ENCODE data around the gene CUEDC2. TPM values are rescaled to one million over a fixed set of nuclear protein-coding genes. Genes with fewer than 3 reads are reported as not detected.

Gene CUEDC2
- total and polyA plus RNA-seq, 2 experiments from 2014 or later: 45.4 to 79.9 TPM

DNA sequence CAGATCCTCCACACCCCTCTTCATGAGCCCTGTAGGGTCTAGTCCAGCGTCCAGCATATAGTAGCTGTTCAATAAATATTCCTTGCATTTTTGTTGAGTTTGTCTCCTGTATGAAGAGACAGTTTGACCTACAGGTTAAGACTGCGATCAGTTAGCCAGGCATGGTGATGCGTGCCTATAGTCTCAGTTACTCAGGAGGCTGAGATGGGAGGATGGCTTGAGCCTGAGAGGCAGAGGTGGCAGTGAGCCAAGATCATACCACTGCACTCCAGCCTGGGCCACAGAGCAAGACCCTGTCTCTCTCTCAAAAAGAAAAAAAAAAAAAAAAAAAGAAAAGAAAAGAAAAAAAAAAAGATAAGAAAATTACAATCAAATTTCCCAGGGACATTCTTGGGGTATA lies 5.1 kb upstream of the CUEDC2 start:
- no peak for DNase-seq (ENCODE audit: low spot score)
- WGBS (ENCODE audit: low lambda C conversion rate, missing lambda C conversion rate): 96% methylated on average over 3 of the region's 3 CpGs
- Histone ChIP-seq H3K9me3 (ENCODE audit: low read depth) (no peaks in the 10 kb centered on the region), H3K27ac (no peak overlapping the region), H3K4me2 (no peak overlapping the region), H3K27me3 (no peaks in the 10 kb centered on the region), H3K9me2 (replicated peaks; ENCODE audit: insufficient read depth) (no peaks in the 10 kb centered on the region), H2AFZ (no peak overlapping the region), H4K20me1 (ENCODE audit: insufficient read depth, poor library complexity, severe bottlenecking) (no peaks in the 10 kb centered on the region), H3K79me2 (no peaks in the 10 kb centered on the region), H3K4me3 (no peak overlapping the region), H3K4me1 (ENCODE audit: insufficient read depth) (peaks cover 23% of the 10 kb centered on the region), H3K36me3 (replicated peaks; ENCODE audit: insufficient read depth, low read depth) (no peaks in the 10 kb centered on the region)
- TF ChIP-seq EZH2phosphoT487 (IDR thresholded peaks at IDR 0.05; ENCODE audit: low read depth, severe bottlenecking, unreplicated experiment) (no peak), EZH2 (IDR thresholded peaks at IDR 0.05; ENCODE audit: borderline replicate concordance) (no peak)
- TF ChIP-seq, protein P1, sequence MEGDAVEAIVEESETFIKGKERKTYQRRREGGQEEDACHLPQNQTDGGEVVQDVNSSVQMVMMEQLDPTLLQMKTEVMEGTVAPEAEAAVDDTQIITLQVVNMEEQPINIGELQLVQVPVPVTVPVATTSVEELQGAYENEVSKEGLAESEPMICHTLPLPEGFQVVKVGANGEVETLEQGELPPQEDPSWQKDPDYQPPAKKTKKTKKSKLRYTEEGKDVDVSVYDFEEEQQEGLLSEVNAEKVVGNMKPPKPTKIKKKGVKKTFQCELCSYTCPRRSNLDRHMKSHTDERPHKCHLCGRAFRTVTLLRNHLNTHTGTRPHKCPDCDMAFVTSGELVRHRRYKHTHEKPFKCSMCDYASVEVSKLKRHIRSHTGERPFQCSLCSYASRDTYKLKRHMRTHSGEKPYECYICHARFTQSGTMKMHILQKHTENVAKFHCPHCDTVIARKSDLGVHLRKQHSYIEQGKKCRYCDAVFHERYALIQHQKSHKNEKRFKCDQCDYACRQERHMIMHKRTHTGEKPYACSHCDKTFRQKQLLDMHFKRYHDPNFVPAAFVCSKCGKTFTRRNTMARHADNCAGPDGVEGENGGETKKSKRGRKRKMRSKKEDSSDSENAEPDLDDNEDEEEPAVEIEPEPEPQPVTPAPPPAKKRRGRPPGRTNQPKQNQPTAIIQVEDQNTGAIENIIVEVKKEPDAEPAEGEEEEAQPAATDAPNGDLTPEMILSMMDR (IDR thresholded peaks at IDR 0.05; ENCODE audit: poor library complexity): no peak

DNA sequence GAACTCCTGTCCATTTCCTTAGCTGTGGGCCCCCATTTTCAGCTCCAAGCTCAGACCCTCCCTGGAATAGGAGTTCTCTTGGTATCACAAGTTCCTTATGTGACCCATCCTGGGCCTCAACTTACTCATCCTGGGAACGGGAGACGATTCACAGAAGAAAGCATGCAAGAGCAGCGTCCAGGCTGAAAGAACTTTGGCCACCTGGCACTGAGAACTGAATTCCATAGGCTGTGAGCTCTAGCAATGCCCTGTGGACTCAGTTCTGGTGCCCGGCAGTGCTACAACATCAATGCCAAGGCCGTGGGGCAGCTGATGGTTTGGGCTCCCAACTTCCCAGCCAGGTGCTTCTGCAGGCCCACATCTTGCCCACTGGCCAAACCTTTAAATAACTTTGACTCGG lies 3.9 kb upstream of the CUEDC2 start:
- peak overlapping the region; percentile 71 for H3K4me2 ChIP-seq
- H3K4me3 ChIP-seq: no peak overlapping the region
- H3K27ac ChIP-seq: no peak overlapping the region

GRCh38 chr10:102435529-102436233 lies 3.3 kb upstream of the CUEDC2 start:
- H3K27me3 ChIP-seq: no peaks in the 10 kb centered on the region
- H3K9me2 ChIP-seq (replicated peaks; ENCODE audit: insufficient read depth): no peaks in the 10 kb centered on the region
- H3K4me3 ChIP-seq: no peak overlapping the region
- H3K36me3 ChIP-seq (replicated peaks; ENCODE audit: insufficient read depth, low read depth): no peaks in the 10 kb centered on the region
- H3K4me1 ChIP-seq (ENCODE audit: insufficient read depth): peaks cover 27% of the 10 kb centered on the region
- peak overlapping the region; percentile 71 for H3K4me2 ChIP-seq
- peak; percentile 13 for DNase-seq (ENCODE audit: low spot score)
- H3K27ac ChIP-seq: peak overlapping the region; percentile 90
- no peak for TF ChIP-seq EZH2 (IDR thresholded peaks at IDR 0.05; ENCODE audit: borderline replicate concordance)
- no peak for TF ChIP-seq EZH2phosphoT487 (IDR thresholded peaks at IDR 0.05; ENCODE audit: low read depth, severe bottlenecking, unreplicated experiment)
- TF ChIP-seq, protein P1 (IDR thresholded peaks at IDR 0.05; ENCODE audit: poor library complexity): no peak
- H3K9me3 ChIP-seq (ENCODE audit: low read depth): no peaks in the 10 kb centered on the region
- no peaks in the 10 kb centered on the region for H4K20me1 ChIP-seq (ENCODE audit: insufficient read depth, poor library complexity, severe bottlenecking)
- 11% methylated on average over 7 of the region's 14 CpGs for whole genome bisulfite sequencing (ENCODE audit: low lambda C conversion rate, missing lambda C conversion rate)
- peaks cover 11% of the 10 kb centered on the region for H3K79me2 ChIP-seq
- peak overlapping the region; percentile 74 for H2AFZ ChIP-seq

More for the DNA sequence above, 3.9 kb upstream of the CUEDC2 start:
- no peaks in the 10 kb centered on the region for H4K20me1 ChIP-seq (ENCODE audit: insufficient read depth, poor library complexity, severe bottlenecking)
- DNase-seq (ENCODE audit: low spot score): no peak
- 90% methylated on average over 6 of the region's 6 CpGs for WGBS (ENCODE audit: low lambda C conversion rate, missing lambda C conversion rate)
- peaks cover 7% of the 10 kb centered on the region for H3K79me2 ChIP-seq
- no peak for TF ChIP-seq EZH2phosphoT487 (IDR thresholded peaks at IDR 0.05; ENCODE audit: low read depth, severe bottlenecking, unreplicated experiment)
- H2AFZ ChIP-seq: no peak overlapping the region
- H3K36me3 ChIP-seq (replicated peaks; ENCODE audit: insufficient read depth, low read depth): no peaks in the 10 kb centered on the region
- H3K27me3 ChIP-seq: no peaks in the 10 kb centered on the region
- H3K9me3 ChIP-seq (ENCODE audit: low read depth): no peaks in the 10 kb centered on the region
- H3K4me1 ChIP-seq (ENCODE audit: insufficient read depth): peaks cover 27% of the 10 kb centered on the region
- no peaks in the 10 kb centered on the region for H3K9me2 ChIP-seq (replicated peaks; ENCODE audit: insufficient read depth)

DNA sequence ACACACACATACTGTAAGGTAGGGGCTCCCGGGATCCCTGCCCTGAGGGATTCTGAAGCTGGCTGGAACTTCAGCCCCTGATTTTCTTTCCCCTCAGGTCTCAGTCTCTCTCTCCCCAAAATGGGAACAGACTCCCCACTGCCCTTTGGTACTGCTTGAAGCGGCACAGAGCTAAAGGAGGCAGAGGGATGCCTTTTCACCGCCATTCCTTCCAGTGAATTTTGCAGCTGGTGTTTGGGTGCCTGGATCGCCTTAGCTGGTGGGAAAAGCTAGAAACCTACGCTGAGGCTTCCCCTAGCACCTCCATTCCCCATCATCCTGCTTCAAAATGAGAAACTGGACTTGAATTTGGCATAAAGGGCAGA lies 2.7 kb upstream of the CUEDC2 start:
- DNase-seq (ENCODE audit: low spot score): peak; percentile 3
- TF ChIP-seq EZH2phosphoT487 (IDR thresholded peaks at IDR 0.05; ENCODE audit: low read depth, severe bottlenecking, unreplicated experiment): no peak
- TF ChIP-seq EZH2 (IDR thresholded peaks at IDR 0.05; ENCODE audit: borderline replicate concordance): no peak
- TF ChIP-seq, protein P1 (IDR thresholded peaks at IDR 0.05; ENCODE audit: poor library complexity): no peak
- 47% methylated on average over 5 of the region's 5 CpGs for WGBS (ENCODE audit: low lambda C conversion rate, missing lambda C conversion rate)
- no peaks in the 10 kb centered on the region for H3K36me3 ChIP-seq (replicated peaks; ENCODE audit: insufficient read depth, low read depth)
- no peaks in the 10 kb centered on the region for H3K27me3 ChIP-seq
- peak overlapping the region; percentile 71 for H3K4me2 ChIP-seq
- H3K79me2 ChIP-seq: peaks cover 16% of the 10 kb centered on the region
- H3K27ac ChIP-seq: peak overlapping the region; percentile 90
- no peaks in the 10 kb centered on the region for H4K20me1 ChIP-seq (ENCODE audit: insufficient read depth, poor library complexity, severe bottlenecking)
- peaks cover 27% of the 10 kb centered on the region for H3K4me1 ChIP-seq (ENCODE audit: insufficient read depth)
- peak overlapping the region; percentile 74 for H2AFZ ChIP-seq
- H3K9me2 ChIP-seq (replicated peaks; ENCODE audit: insufficient read depth): no peaks in the 10 kb centered on the region
- no peaks in the 10 kb centered on the region for H3K9me3 ChIP-seq (ENCODE audit: low read depth)
- H3K4me3 ChIP-seq: no peak overlapping the region

All from hepatocyte (in vitro differentiated cells).